T-helper 1 cell treated with Interleukin-12 subunit alpha and Interleukin-12 subunit beta and Interleukin-4 antibody, amounts not matched to agents 30 ng/mL and 1 ng/mL, for 36 hours (primary cell): ENCODE results near the gene VWCE. TPM values are rescaled to one million over a fixed set of nuclear protein-coding genes. Genes with fewer than 3 reads are reported as not detected.
"Not testable (repeated sequence)": the region's sequence is repeated elsewhere in the genome, so short reads cannot be mapped to it uniquely, and the experiment has no call there.

Source experiments
- intact Hi-C: fragments of 100-400 bp; cut with micrococcal nuclease; formaldehyde crosslinking; loops from one replicate; pipeline ENCODE4 v1.15.1; 2024
- total RNA-seq: library from RNA; stranded (reverse); gene quantifications from 2 replicates; pipeline ENCODE4 v1.2.3, GENCODE V29; 2022

VWCE gene
- total RNA-seq, 1 donor from 2014 or later: 6.3 TPM

- intact Hi-C loops: no loop called here
Observed at GRCh38 chr11:61264371-61264770, 30.7 kb downstream of the VWCE start.

GRCh38 chr11:61259363-61259762 is 35.8 kb downstream of the VWCE start:
- intact Hi-C loops: no loop called here

DNA sequence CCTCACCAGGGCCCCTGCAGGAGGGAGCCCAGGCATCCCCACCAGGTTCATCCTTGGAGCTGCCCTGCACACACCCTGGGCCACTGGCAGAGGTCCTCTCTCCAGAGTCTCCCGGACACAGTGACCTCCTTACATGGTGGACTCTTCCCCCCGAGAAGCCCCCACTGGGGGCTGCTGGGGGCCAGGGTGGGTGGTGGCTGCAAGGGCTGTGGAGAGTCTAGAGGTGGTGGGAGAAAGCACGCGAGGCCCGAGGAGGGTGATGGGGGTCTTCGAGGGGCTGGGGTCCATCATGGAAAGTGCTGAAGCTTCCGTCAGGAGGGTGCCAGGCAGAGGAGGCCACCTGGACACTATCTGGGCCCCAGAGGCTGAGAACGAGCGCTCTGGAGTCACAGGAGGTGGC is 36.6 kb downstream of the VWCE start:
- intact Hi-C loops: no loop called here

GRCh38 chr11:61256710-61257482 is 38.2 kb downstream of the VWCE start:
- intact Hi-C loops: no loop called here

DNA sequence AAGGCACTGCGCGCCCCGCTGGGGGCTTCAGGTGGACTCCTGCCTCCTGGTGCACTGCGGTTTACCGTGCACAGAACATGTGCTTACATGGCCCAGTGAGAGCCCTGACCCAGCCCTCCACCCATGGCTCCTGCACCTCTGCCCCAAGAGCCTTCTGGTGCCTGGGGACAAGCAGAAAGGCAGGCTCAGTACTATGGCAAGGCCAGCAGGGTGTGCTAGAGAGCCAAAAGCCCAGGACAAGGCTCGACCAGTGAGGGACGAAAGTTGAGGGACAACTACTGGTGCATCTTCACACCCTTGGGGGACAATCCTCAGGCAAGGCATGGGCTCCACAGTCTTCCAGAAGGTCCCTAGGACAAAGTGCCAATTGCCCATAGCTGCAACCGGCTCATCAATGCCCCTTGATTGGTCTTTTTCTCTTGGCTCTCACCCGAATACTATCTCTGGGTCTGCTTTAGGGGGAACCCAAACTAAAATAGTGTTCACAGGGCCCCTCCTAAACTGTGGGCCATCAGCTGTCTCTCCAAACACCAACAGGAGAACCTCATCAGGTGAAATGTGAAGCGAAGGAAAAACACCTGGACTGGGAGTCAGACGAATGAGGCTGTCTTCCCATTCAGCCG is 40.6 kb downstream of the VWCE start:
- intact Hi-C loops: loop anchor here (1.0 kb wide), 3 partner anchors 40 to 131 kb away; no protein-coding TSS in a partner anchor

DNA sequence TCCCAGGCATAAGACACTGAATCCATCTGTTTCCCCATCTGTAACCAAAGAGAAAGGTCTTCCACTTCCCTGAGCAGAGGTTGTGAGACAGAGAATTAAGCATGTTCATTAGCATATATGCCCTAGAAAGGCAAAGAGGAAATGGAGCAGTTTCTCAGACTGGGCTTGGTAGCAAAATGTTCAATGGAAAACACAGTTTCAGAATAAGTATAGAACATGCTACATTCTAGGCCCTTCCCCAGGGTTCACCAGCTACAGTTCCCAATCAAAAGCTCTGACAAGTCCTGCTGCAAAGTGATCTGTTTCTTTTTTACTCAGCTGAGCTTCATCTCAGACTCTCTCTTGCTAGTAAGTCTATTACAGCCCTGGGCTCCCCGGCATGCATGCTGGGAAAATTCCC is 42.8 kb downstream of the VWCE start:
- intact Hi-C loops: not testable (repeated sequence)

DNA sequence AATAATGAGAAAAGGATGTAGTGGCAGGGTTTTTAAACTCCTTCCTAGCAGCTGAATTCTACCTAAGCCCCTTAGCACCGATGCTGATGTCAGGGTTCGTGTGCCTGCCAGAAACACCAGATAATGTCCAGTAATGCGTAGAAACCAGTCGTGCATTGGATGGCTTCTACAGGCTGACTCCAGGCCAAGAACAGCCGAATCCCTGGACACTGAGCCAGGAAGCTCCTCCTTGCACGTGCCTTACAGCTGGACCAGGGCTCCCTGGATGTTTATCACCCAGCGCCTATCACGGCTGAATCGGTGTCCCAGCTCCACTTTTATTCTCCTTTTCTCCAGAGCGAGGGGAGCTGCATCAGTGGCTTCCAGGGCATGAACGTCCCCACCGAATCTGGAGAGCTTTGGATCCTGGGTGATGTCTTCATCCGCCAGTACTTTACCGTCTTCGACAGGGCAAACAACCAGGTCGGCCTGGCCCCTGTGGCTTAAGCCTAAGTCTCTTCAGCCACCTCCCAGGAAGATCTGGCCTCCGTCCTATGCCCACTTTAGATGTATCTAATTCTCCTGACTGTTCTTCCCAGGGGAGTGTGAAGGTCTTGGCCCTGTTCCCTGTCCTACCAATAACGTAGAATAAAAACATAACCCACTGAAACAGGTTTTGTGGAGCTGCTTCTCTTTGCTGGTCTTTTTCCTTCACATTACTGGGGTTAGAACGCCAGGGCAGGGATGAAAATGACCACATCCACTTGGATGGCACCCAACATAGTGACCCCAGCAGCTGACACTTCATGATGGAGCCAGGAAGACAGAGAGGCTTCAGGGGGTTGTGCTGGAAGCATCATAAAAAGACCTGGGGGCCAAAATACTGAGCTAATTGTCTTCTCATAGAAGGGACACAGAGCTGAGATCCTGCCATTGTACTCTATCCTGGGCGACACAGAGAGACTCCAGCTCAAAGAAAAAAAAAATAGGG is 44.0 kb downstream of the VWCE start:
- intact Hi-C loops: not testable (repeated sequence)

GRCh38 chr11:61249201-61249600 is 45.9 kb downstream of the VWCE start:
- intact Hi-C loops: not testable (repeated sequence)

- intact Hi-C loops: not testable (repeated sequence)
Observed at GRCh38 chr11:61248071-61248470, 47.0 kb downstream of the VWCE start.

DNA sequence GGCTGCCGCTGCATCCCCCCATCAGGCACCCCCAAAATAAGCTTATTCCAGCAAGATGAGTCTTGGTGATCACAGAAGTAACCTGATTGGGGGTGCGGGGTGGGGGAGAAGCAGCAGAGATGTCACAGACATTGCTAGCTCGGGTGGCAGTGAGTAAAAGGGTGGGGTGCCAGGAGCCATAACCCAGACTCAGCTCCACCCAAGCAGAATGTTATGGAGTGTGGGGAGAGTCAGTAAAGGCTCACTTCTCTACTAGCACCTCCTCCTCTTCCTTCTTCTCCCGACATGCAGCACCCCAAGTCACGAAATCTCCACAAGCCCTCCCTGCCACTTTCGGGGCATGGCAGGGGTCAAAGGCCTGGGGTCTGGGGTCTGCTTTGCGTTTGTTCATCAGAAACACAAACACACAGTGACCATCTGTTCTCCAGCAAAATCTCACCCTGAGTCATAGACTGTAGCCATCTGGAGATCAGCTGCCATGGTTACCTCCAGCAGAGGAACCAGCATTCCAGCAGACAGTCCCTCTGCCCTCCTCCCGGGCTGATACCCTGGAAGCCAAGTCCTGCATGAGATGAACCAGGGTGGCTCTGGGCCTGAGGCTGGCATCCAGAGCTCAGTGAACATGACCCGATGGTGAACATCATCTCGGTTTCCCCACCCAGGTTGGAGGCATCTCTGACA is 49.7 kb downstream of the VWCE start:
- intact Hi-C loops: not testable (repeated sequence)

DNA sequence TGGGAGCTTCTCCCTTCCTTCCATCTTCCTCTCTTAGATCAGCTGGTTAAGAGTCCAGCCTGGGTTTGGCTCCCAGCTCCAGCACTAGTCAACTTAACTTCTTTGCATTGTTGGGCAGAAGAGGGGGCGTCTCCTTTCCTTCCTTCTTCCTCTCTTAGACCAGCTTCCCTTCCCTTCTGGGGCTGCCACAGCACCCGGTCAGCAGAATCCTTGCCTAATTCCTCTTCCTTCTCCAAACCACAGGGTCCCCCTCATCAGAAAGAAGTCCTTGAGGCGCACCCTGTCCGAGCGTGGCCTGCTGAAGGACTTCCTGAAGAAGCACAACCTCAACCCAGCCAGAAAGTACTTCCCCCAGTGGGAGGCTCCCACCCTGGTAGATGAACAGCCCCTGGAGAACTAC is 53.6 kb downstream of the VWCE start:
- intact Hi-C loops: not testable (repeated sequence)

GRCh38 chr11:61240875-61241274 is 54.2 kb downstream of the VWCE start, which contains the start of gene PGA5:
Gene PGA5, plus strand, starts transcription at chr11:61241175. Its CDS starts 52 bp downstream, at chr11:61241227.
- intact Hi-C loops: not testable (repeated sequence)

DNA sequence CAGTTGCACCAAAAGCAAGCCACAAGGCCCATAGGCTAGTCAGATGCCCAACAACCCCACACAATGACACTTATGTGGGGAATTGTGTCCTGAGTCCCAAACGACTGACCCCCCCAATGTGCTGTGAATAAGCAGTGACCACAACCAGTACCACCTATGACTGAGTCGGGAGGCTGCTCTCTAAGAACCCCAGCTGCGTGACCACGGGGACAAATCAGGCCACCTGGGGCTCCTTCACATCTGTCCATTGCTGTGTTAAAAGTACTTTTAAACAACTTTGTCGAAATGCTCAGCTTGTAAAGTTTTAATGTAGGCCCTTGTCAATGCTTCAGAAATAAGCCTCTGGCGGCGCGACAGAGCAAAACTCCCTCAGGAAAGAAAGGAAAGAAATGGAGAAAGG is 54.8 kb downstream of the VWCE start:
- intact Hi-C loops: not testable (repeated sequence)

- intact Hi-C loops: not testable (repeated sequence)
Observed at GRCh38 chr11:61237130-61237529, 58.0 kb downstream of the VWCE start.

DNA sequence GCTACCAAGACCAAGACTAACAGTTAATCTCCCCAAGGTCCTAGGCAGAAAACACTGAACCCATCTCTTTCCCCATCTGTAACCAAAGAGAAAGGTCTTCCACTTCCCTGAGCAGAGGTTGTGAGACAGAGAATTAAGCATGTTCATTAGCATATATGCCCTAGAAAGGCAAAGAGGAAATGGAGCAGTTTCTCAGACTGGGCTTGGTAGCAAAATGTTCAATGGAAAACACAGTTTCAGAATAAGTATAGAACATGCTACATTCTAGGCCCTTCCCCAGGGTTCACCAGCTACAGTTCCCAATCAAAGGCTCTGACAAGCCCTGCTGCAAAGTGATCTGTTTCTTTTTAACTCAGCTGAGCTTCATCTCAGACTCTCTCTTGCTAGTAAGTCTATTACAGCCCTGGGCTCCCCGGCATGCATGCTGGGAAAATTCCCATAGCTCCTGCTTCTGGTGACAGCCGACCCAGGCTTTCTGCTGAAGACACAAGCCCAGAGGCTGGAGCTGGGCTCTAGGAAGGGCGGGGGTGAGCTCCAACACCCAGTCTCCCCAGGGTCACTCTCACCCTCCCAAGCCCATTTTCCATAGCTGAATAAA is 62.5 kb downstream of the VWCE start:
- intact Hi-C loops: not testable (repeated sequence)

DNA sequence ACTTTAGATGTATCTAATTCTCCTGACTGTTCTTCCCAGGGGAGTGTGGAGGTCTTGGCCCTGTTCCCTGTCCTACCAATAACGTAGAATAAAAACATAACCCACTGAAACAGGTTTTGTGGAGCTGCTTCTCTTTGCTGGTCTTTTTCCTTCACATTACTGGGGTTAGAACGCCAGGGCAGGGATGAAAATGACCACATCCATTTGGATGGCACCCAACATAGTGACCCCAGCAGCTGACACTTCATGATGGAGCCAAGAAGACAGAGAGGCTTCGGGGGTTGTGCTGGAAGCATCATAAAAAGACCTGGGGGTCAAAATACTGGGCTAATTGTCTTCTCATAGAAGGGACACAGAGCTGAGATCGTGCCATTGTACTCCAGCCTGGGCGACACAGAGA is 63.5 kb downstream of the VWCE start:
- intact Hi-C loops: not testable (repeated sequence)

GRCh38 chr11:61231033-61231432 is 64.1 kb downstream of the VWCE start:
- intact Hi-C loops: not testable (repeated sequence)

GRCh38 chr11:61229458-61229857 is 65.7 kb downstream of the VWCE start:
- intact Hi-C loops: not testable (repeated sequence)

GRCh38 chr11:61226457-61227137 is 68.5 kb downstream of the VWCE start:
- intact Hi-C loops: not testable (repeated sequence)

GRCh38 chr11:61222692-61223091 is 72.4 kb downstream of the VWCE start:
- intact Hi-C loops: not testable (repeated sequence)
